A549 (cell line): Measurements from ENCODE around the gene ADPRS. TPM values are rescaled to one million over a fixed set of nuclear protein-coding genes. Genes with fewer than 3 reads are reported as not detected.

Source experiments
- ATAC-seq, 2 experiments: fragments of 200-7000 bp in 1 of 2; fragments of >200 bp in 1 of 2; cut with Nextera tagmentation in 1 of 2; cut with Tn5 transposase in 1 of 2; 3 replicates each; pipeline versions ENCODE4 v1.8.0 to v1.9.1; 2018 to 2020; ENCODE audit warnings: mild to moderate bottlenecking in 1 of 2, moderate library complexity in 1 of 2
- CTCF ChIA-PET: fragments of 300-600 bp; sonication (Branson Sonifier 250); formaldehyde crosslinking; extraction: SDS; loops from one replicate; lab custom pipeline; 2021; ENCODE audit warnings: antibody characterized with exemption, inconsistent platforms; lab: Yijun Ruan, JAX
- POLR2A ChIA-PET: fragments of 350-600 bp; formaldehyde crosslinking; extraction: SDS; loops from one replicate; lab custom pipeline; 2021; ENCODE audit warnings: antibody characterized with exemption, inconsistent platforms; lab: Yijun Ruan, JAX
- DNase-seq, 2 experiments: peaks; one replicate each; pipeline versions ENCODE4 v3.0.0 to v3.0.0-alpha.2; 2011 to 2016; ENCODE audit warnings: low read depth in 1 of 2, low spot score in 1 of 2
- FAIRE-seq: peaks from 2 replicates; lab custom pipeline; 2011; peaks lifted over from hg19 to GRCh38; lab: Jason Lieb, UNC
- H3K27ac ChIP-seq, 2 experiments: fragments of >200 bp; sonication (Bioruptor Twin); formaldehyde crosslinking; 3 replicates each; pipeline ENCODE4 v1.5.1; 2016 to 2017
- H3K4me1 ChIP-seq: fragments of >200 bp; sonication (Bioruptor Twin); formaldehyde crosslinking; 3 replicates; pipeline ENCODE4 v1.6.1; 2016
- H3K4me2 ChIP-seq: fragments of >200 bp; sonication (Bioruptor Twin); formaldehyde crosslinking; 3 replicates; pipeline ENCODE4 v1.6.1; 2016
- H3K4me3 ChIP-seq: fragments of >200 bp; sonication (Bioruptor Twin); formaldehyde crosslinking; 3 replicates; pipeline ENCODE4 v1.5.1; 2016
- H3K9me3 ChIP-seq: fragments of >200 bp; sonication (Bioruptor Twin); formaldehyde crosslinking; 3 replicates; pipeline ENCODE4 v1.6.1; 2016
- CBX8 ChIP-seq: fragments of 200-600 bp; sonication (generic); IDR thresholded peaks from 2 replicates; pipeline ENCODE4 v1.6.1; 2016
- CEBPB ChIP-seq, 2 experiments: fragments of >200 bp in 1 of 2; sonication (Bioruptor Twin) in 1 of 2; formaldehyde crosslinking in 1 of 2; IDR thresholded peaks; 2 replicates each; pipeline ENCODE4 v1.6.1; 2012 to 2016
- CHD2 ChIP-seq: fragments of 150-350 bp; IDR thresholded peaks from 2 replicates; pipeline ENCODE4 v1.6.1; 2014; ENCODE audit warnings: low read length; ENCODE audit not compliant: partially characterized antibody
- CHD4 ChIP-seq: fragments of 200-600 bp; sonication (generic); IDR thresholded peaks from 2 replicates; pipeline ENCODE4 v1.6.1; 2016; ENCODE audit warnings: antibody characterized with exemption, mild to moderate bottlenecking, borderline replicate concordance
- EHMT2 ChIP-seq: fragments of 200-600 bp; sonication (generic); IDR thresholded peaks from 2 replicates; pipeline ENCODE4 v1.6.1; 2016; ENCODE audit warnings: antibody characterized with exemption, low read depth, mild to moderate bottlenecking, moderate library complexity
- EP300 ChIP-seq, 2 experiments: fragments of >200 bp; sonication (Bioruptor Twin); formaldehyde crosslinking; IDR thresholded peaks; 2 replicates in 1 of 2; 3 replicates in 1 of 2; pipeline ENCODE4 v1.6.1; 2016 to 2017
- FOSB ChIP-seq: fragments of 250-450 bp; sonication (Bioruptor Pico); IDR thresholded peaks from 2 replicates; pipeline ENCODE4 v1.5.0; 2020; ENCODE audit warnings: mild to moderate bottlenecking, moderate library complexity
- FOSL2 ChIP-seq, 2 experiments: fragments of 450-650 bp in 1 of 2; fragments of >200 bp in 1 of 2; sonication (Bioruptor Twin) in 1 of 2; formaldehyde crosslinking; IDR thresholded peaks; 2 replicates each; pipeline versions ENCODE4 v1.5.0 to v1.6.1; 2016 to 2020; ENCODE audit warnings: mild to moderate bottlenecking in 1 of 2, moderate library complexity in 1 of 2
- FOXS1 ChIP-seq: fragments of 250-450 bp; sonication (Bioruptor Pico); IDR thresholded peaks from 2 replicates; pipeline ENCODE4 v1.5.0; 2020; ENCODE audit warnings: mild to moderate bottlenecking, moderate library complexity
- HDAC2 ChIP-seq: fragments of 200-600 bp; sonication (generic); IDR thresholded peaks from 2 replicates; pipeline ENCODE4 v1.6.1; 2016
- HES2 ChIP-seq: fragments of >200 bp; sonication (Bioruptor Twin); formaldehyde crosslinking; IDR thresholded peaks from 2 replicates; pipeline ENCODE4 v1.6.1; 2016
- HEYL ChIP-seq: fragments of 250-450 bp; sonication (Bioruptor Pico); IDR thresholded peaks from 2 replicates; pipeline ENCODE4 v1.8.0; 2021; ENCODE audit warnings: mild to moderate bottlenecking, moderate library complexity
- HOXA7 ChIP-seq: fragments of 250-450 bp; sonication (Bioruptor Pico); IDR thresholded peaks from 2 replicates; pipeline ENCODE4 v1.5.0; 2020; ENCODE audit warnings: mild to moderate bottlenecking, moderate library complexity
- HOXB13 ChIP-seq: fragments of 250-450 bp; sonication (Bioruptor Pico); IDR thresholded peaks from 2 replicates; pipeline ENCODE4 v1.5.0; 2020; ENCODE audit warnings: low read depth, mild to moderate bottlenecking, moderate library complexity
- HOXB5 ChIP-seq: fragments of 250-450 bp; sonication (Bioruptor Pico); IDR thresholded peaks from 2 replicates; pipeline ENCODE4 v1.5.0; 2020; ENCODE audit warnings: mild to moderate bottlenecking, moderate library complexity
- JUNB ChIP-seq: fragments of >200 bp; sonication (Bioruptor Twin); formaldehyde crosslinking; IDR thresholded peaks from 2 replicates; pipeline ENCODE4 v1.6.1; 2016
- KDM1A ChIP-seq: fragments of 200-600 bp; sonication (generic); IDR thresholded peaks from 2 replicates; pipeline ENCODE4 v1.6.1; 2016; ENCODE audit warnings: low read depth, mild to moderate bottlenecking
- MAFK ChIP-seq: fragments of 450-650 bp; IDR thresholded peaks from 2 replicates; pipeline ENCODE4 v1.6.1; 2014; ENCODE audit not compliant: partially characterized antibody
- MAX ChIP-seq: IDR thresholded peaks from 2 replicates; pipeline ENCODE4 v1.6.1; 2012
- MAZ ChIP-seq: fragments of 150-350 bp; IDR thresholded peaks from 2 replicates; pipeline ENCODE4 v1.6.1; 2014; ENCODE audit warnings: antibody characterized with exemption, low read depth, low read length, borderline replicate concordance
- NPAS2 ChIP-seq: fragments of 250-450 bp; sonication (Bioruptor Pico); IDR thresholded peaks from 2 replicates; pipeline ENCODE4 v1.8.0; 2022; ENCODE audit warnings: mild to moderate bottlenecking, moderate library complexity, borderline replicate concordance
- NR3C1 ChIP-seq: fragments of >200 bp; sonication (Bioruptor Twin); formaldehyde crosslinking; IDR thresholded peaks from 3 replicates; pipeline ENCODE4 v1.6.1; 2017
- PBX3 ChIP-seq: IDR thresholded peaks from 2 replicates; pipeline ENCODE4 v1.6.1; 2012
- RAD21 ChIP-seq, 2 experiments: fragments of >200 bp in 1 of 2; sonication (Bioruptor Twin) in 1 of 2; formaldehyde crosslinking in 1 of 2; IDR thresholded peaks in 1 of 2; conservative IDR thresholded peaks in 1 of 2; 2 replicates in 1 of 2; 3 replicates in 1 of 2; pipeline ENCODE4 v1.6.1; 2012 to 2018; ENCODE audit warnings: inconsistent platforms in 1 of 2
- RARB ChIP-seq: fragments of 250-450 bp; sonication (Bioruptor Pico); IDR thresholded peaks from 2 replicates; pipeline ENCODE4 v1.8.0; 2021; ENCODE audit warnings: mild to moderate bottlenecking, moderate library complexity
- REST ChIP-seq: fragments of 200-600 bp; sonication (generic); IDR thresholded peaks from 2 replicates; pipeline ENCODE4 v1.6.1; 2016; ENCODE audit warnings: antibody characterized with exemption, mild to moderate bottlenecking, moderate library complexity
- RFX5 ChIP-seq: fragments of 450-650 bp; IDR thresholded peaks from 2 replicates; pipeline ENCODE4 v1.7.1; 2014; ENCODE audit warnings: antibody characterized with exemption, mild to moderate bottlenecking, moderate library complexity
- SMC3 ChIP-seq: fragments of >200 bp; sonication (Bioruptor Twin); formaldehyde crosslinking; IDR thresholded peaks from 3 replicates; pipeline ENCODE4 v1.6.1; 2018; ENCODE audit warnings: inconsistent platforms
- TP53 ChIP-seq: fragments of 250-450 bp; sonication (Bioruptor Pico); IDR thresholded peaks from 2 replicates; pipeline ENCODE4 v1.5.0; 2021; ENCODE audit warnings: mild to moderate bottlenecking, moderate library complexity
- ZFP36 ChIP-seq: fragments of 450-650 bp; IDR thresholded peaks from 2 replicates; pipeline ENCODE4 v1.6.1; 2014; ENCODE audit warnings: borderline replicate concordance; ENCODE audit not compliant: partially characterized antibody
- ZSCAN20 ChIP-seq: fragments of 250-450 bp; sonication (Bioruptor Pico); IDR thresholded peaks from 2 replicates; pipeline ENCODE4 v1.8.0; 2022; ENCODE audit warnings: mild to moderate bottlenecking, moderate library complexity
- WGBS: methylation state at CpG from one replicate; pipeline ENCODE4 v1.1.6; 2017; ENCODE audit errors: missing lambda C conversion rate; 5-methylcytosine and 5-hydroxymethylcytosine counted together
- polyA plus RNA-seq, 4 experiments: library from polyadenylated mRNA; depleted of rRNA in 3 of 4; stranded (reverse); fragments of >200 nt; fragmentation: RNase III in 1 of 4; extraction: RNeasy Plus Mini Kit Qiagen cat#74134 plus additional on column Dnase treatment in 1 of 4; gene quantifications; 2 replicates in 3 of 4; 3 replicates in 1 of 4; pipeline ENCODE4 v1.2.3, GENCODE V29; 2011 to 2017

Gene ADPRS
- polyA plus RNA-seq, 2 of the 4 experiments (the other 2 are of a cell fraction): 14.6 to 15.2 TPM

GRCh38 chr1:36088577-36089392 lies at the start of gene ADPRS (continued):
- TF ChIP-seq REST (no peak), HDAC2 (no peak), CHD2 (no peak), RAD21 (conservative IDR thresholded peaks at IDR 0.05 in 1 of 2, IDR thresholded peaks at IDR 0.05 in 1 of 2) (peak in 1 of 2 experiments; percentile 42; a peak in 2 of 5 replicates), ZFP36 (no peak), HES2 (no peak), MAFK (no peak), FOSB (CRISPR knock-in tag) (no peak), SMC3 (peak; percentile 63), MAX (peak; percentile 83), RARB (CRISPR knock-in tag) (no peak), HOXB5 (CRISPR knock-in tag) (no peak), HOXB13 (CRISPR knock-in tag) (no peak), HEYL (no peak), JUNB (no peak), EHMT2 (no peak), RFX5 (0 out of 2 replicates have a peak, but pooled peaks have one; percentile 24), FOSL2 (IDR thresholded peaks at IDR 0.05) (no peak), FOSL2 (CRISPR knock-in tag; IDR thresholded peaks at IDR 0.05) (no peak), CBX8 (no peak)

GRCh38 chr1:36040238-36040637 lies 48.5 kb upstream of the ADPRS start:
- Histone ChIP-seq H3K4me2 (no peak overlapping the region), H3K4me1 (no peaks in the 10 kb centered on the region), H3K9me3 (no peaks in the 10 kb centered on the region), H3K4me3 (no peak overlapping the region), H3K27ac (no peak overlapping the region)
- ChIA-PET CTCF (interaction anchor here (0.6 kb wide), 1 partner anchor 813 kb away, joined by 3 read pairs; no protein-coding TSS in a partner anchor), POLR2A (no interaction called here)
- WGBS: 54% methylated on average over 2 of the region's 2 CpGs
- no peak for FAIRE-seq
- TF ChIP-seq CEBPB (IDR thresholded peaks at IDR 0.05): no peak
- TF ChIP-seq MAFK: peak; percentile 60
- no peak for TF ChIP-seq HOXA7 (CRISPR knock-in tag)
- no peak for ATAC-seq
- DNase-seq: no peak

- TF ChIP-seq MAX (no peak), SMC3 (no peak), EHMT2 (no peak), NR3C1 (no peak), PBX3 (no peak), EP300 (IDR thresholded peaks at IDR 0.05) (no peak), CHD2 (no peak), CHD4 (no peak), TP53 (CRISPR knock-in tag) (no peak), FOXS1 (no peak), MAZ (no peak), NPAS2 (no peak), HEYL (no peak), KDM1A (no peak), HDAC2 (no peak), ZSCAN20 (CRISPR knock-in tag) (no peak)
- ChIA-PET CTCF (no interaction called here), POLR2A (no interaction called here)
- Histone ChIP-seq H3K27ac (no peak overlapping the region), H3K4me2 (no peak overlapping the region), H3K9me3 (no peaks in the 10 kb centered on the region), H3K4me1 (no peaks in the 10 kb centered on the region), H3K4me3 (no peak overlapping the region)
- ATAC-seq (no peak), FAIRE-seq (no peak), DNase-seq (no peak)
Measured at GRCh38 chr1:36051821-36052220, 36.9 kb upstream of the ADPRS start.
